A673 (cell line): Measurements from ENCODE around the gene ATCAY. TPM values are rescaled to one million over a fixed set of nuclear protein-coding genes. Genes with fewer than 3 reads are reported as not detected.

Experiments
- BruUV-seq: library from RNA; stranded (reverse); fragments of 400-500 nt; replicated peaks from 2 replicates; lab custom pipeline; 2021; lab: Mats Ljungman, UMichigan
- CTCF ChIA-PET: fragments of 300-600 bp; sonication (Branson Sonifier 250); formaldehyde crosslinking; loops from one replicate; lab custom pipeline; 2022; ENCODE audit warnings: antibody characterized with exemption; lab: Charles Lee
- POLR2A ChIA-PET: fragments of 300-600 bp; sonication (Branson Sonifier 250); formaldehyde crosslinking; loops from one replicate; lab custom pipeline; 2022; ENCODE audit warnings: antibody characterized with exemption; ENCODE audit not compliant: low non-redundant PET; lab: Charles Lee
- DNase-seq: peaks from one replicate; pipeline ENCODE4 v3.0.0-alpha.2; 2015; ENCODE audit warnings: low spot score
- H3K27ac ChIP-seq: fragments of 200-600 bp; sonication (generic); 2 replicates; pipeline ENCODE4 v1.5.1; 2016; ENCODE audit warnings: mixed run types, low read depth, mild to moderate bottlenecking, mixed read lengths, antibody characterized with exemption, low read length; ENCODE audit not compliant: poor library complexity, severe bottlenecking
- H3K27me3 ChIP-seq: fragments of 200-600 bp; sonication (generic); replicated peaks from 2 replicates; pipeline ENCODE4 v1.6.1; 2017; ENCODE audit warnings: mixed run types, low read depth, mild to moderate bottlenecking, mixed read lengths, antibody characterized with exemption, low read length; ENCODE audit not compliant: insufficient read depth, poor library complexity
- H3K36me3 ChIP-seq: fragments of 200-600 bp; sonication (generic); 2 replicates; pipeline ENCODE4 v1.6.1; 2016; ENCODE audit warnings: mixed run types, mild to moderate bottlenecking, mixed read lengths, antibody characterized with exemption, low read length; ENCODE audit not compliant: insufficient read depth, poor library complexity, severe bottlenecking
- H3K4me1 ChIP-seq: fragments of 200-600 bp; sonication (generic); 2 replicates; pipeline ENCODE4 v1.6.1; 2017; ENCODE audit warnings: mixed run types, mild to moderate bottlenecking, mixed read lengths, antibody characterized with exemption, low read length; ENCODE audit not compliant: insufficient read depth, poor library complexity, severe bottlenecking
- H3K4me3 ChIP-seq: fragments of 200-600 bp; sonication (generic); 2 replicates; pipeline ENCODE4 v1.5.1; 2016; ENCODE audit warnings: low read depth, mixed run types, mild to moderate bottlenecking, mixed read lengths, low read length; ENCODE audit not compliant: poor library complexity, severe bottlenecking
- H3K9me3 ChIP-seq: fragments of 200-600 bp; sonication (generic); 2 replicates; pipeline ENCODE4 v1.6.1; 2016; ENCODE audit warnings: mixed run types, low read depth, mild to moderate bottlenecking, mixed read lengths, antibody characterized with exemption, low read length; ENCODE audit not compliant: poor library complexity, severe bottlenecking
- EZH2 ChIP-seq: fragments of 200-600 bp; sonication (generic); IDR thresholded peaks from 2 replicates; pipeline ENCODE4 v1.6.1; 2017; ENCODE audit warnings: borderline replicate concordance, low read depth, mild to moderate bottlenecking, mixed read lengths, antibody characterized with exemption, low read length; ENCODE audit not compliant: poor library complexity, severe bottlenecking
- intact Hi-C: fragments of 100-400 bp; cut with micrococcal nuclease; formaldehyde crosslinking; loops from one replicate; pipeline ENCODE4 v1.10.0; 2022; ENCODE audit not compliant: unreplicated experiment
- total RNA-seq: library from RNA; stranded (reverse); gene quantifications from 2 replicates; pipeline ENCODE4 v1.2.3, GENCODE V29; 2021
- TF ChIP-seq, protein P1 (sequence below): fragments of 300-800, 200-600 bp; sonication (generic); conservative IDR thresholded peaks from 2 replicates; pipeline ENCODE4 v1.5.1; 2017; ENCODE audit warnings: low read depth, mild to moderate bottlenecking, antibody characterized with exemption, low read length, moderate library complexity, mixed read lengths

ATCAY gene
- total RNA-seq, 1 experiment from 2014 or later = 0.95 TPM

DNA sequence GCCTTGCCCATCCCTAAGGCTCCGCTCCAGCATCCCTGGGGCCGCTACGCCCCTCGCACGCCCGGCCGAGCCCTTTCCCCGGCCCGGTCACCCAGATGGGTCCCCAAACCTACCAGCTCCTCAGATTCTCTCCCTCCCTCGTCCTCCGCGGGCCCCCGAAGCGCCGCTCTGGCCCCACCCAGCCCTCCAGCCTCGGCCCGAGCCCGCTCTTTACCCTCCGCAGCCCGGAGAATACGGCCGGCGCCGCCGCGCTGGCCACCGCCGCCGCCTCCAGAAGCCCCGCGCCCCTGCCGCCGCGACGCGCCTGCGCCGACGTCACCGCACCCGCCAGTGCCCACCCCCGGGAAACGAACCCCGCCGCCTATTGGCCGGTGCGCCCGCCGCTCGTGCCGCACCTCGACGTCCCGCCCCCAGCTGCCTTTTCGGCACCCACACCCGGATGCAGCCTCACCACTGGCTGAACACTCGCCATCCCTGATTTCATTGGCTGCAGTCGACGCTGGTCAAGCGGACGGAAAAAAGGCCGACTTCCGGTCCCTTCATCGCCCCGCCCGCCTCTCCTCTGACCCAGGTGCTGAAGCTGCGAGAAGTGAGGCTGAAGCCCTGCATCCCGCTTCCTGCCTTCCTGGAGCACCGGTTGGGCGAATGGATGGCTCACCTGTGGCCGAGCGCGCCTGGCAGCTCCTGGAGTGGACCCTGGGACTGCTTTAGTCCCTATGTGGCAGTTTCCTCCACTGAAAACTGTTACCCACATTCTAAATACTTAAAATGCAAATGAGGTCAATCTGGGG is 90.5 kb downstream of the ATCAY start, which contains the start of gene DAPK3:
Gene DAPK3, minus strand, starts transcription at position 292 of the 791 bp plus-strand sequence. CDS start 1,364 bp downstream, outside the sequence.
- intact Hi-C loops = no loop called here
- ChIA-PET POLR2A (interaction anchor here (0.5 to 0.6 kb wide), 2 partner anchors 10 to 37 kb away, joined by 4 to 5 read pairs; partner anchors contain the start of gene PIAS4), CTCF (no interaction called here)
- Histone ChIP-seq H3K4me1 (peaks cover 20% of the 10 kb centered on the region), H3K4me3 (peak within 1 kb of the TSS; percentile 93), H3K36me3 (peaks cover 32% of the 10 kb centered on the region), H3K27ac (peak within 1 kb of the TSS; percentile 94), H3K27me3 (no peaks in the 10 kb centered on the region), H3K9me3 (no peaks in the 10 kb centered on the region)
- TF ChIP-seq EZH2 = no peak
- TF ChIP-seq, protein P1, sequence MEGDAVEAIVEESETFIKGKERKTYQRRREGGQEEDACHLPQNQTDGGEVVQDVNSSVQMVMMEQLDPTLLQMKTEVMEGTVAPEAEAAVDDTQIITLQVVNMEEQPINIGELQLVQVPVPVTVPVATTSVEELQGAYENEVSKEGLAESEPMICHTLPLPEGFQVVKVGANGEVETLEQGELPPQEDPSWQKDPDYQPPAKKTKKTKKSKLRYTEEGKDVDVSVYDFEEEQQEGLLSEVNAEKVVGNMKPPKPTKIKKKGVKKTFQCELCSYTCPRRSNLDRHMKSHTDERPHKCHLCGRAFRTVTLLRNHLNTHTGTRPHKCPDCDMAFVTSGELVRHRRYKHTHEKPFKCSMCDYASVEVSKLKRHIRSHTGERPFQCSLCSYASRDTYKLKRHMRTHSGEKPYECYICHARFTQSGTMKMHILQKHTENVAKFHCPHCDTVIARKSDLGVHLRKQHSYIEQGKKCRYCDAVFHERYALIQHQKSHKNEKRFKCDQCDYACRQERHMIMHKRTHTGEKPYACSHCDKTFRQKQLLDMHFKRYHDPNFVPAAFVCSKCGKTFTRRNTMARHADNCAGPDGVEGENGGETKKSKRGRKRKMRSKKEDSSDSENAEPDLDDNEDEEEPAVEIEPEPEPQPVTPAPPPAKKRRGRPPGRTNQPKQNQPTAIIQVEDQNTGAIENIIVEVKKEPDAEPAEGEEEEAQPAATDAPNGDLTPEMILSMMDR = no peak
- BruUV-seq = no TSS peak
- peak; percentile 97 for DNase-seq

DNA sequence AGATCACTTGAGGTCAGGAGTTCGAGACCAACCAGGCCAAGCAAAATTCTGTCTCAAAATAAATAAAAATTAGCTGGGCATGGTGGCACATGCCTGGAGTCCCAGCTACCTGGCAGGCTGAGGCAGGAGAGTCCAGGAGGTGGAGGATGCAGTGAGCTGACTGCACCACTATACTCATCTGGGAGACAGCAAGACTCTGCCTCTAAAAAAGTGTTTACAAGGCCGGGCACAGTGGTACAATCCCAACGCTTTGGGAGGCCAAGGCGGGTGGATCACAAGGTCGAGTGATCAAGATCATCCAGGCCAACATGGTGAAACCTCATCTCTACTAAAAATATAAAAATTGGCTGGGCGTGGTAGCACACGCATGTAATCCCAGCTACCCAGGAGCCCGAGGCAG is 94.7 kb downstream of the ATCAY start:
- no TSS peak for BruUV-seq
- ChIA-PET CTCF (no interaction called here), POLR2A (no interaction called here)
- Histone ChIP-seq H3K4me1 (no peaks in the 10 kb centered on the region), H3K27me3 (no peaks in the 10 kb centered on the region), H3K9me3 (no peaks in the 10 kb centered on the region), H3K27ac (no peak overlapping the region), H3K36me3 (peaks cover 52% of the 10 kb centered on the region), H3K4me3 (no peak overlapping the region)
- TF ChIP-seq EZH2 = no peak
- TF ChIP-seq, protein P1 = no peak
- intact Hi-C loops = no loop called here
- no peak for DNase-seq

DNA sequence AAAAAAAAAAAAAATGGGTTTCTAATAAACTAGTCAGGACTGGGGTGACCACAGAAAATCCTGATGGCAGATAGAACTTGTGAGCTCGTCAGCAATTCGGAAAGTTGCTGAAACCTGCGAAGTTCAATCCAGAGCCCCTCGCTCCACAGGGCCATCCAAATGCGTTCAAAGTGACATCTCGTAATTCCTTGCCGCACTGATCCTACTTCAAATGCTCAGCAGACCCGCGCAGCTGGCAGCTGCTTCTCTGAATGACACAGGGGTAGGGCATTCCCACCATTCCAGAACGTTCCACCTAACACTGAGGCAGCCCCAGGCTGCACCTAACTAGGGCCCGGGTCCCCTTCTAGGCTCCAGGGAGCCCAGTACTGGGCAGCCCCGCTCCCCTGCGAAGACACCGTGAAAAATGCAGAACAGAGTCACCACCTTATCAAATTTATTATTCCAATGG is 95.2 kb downstream of the ATCAY start:
- intact Hi-C loops = no loop called here
- H3K27me3 ChIP-seq = no peaks in the 10 kb centered on the region
- TF ChIP-seq, protein P1 = no peak
- TF ChIP-seq EZH2 = no peak
- POLR2A ChIA-PET = interaction anchor here (0.6 kb wide), 1 partner anchor 10 kb away, joined by 11 read pairs; the partner anchor contains the start of gene EEF2
- H3K4me3 ChIP-seq = no peak overlapping the region
- H3K9me3 ChIP-seq = no peaks in the 10 kb centered on the region
- no peaks in the 10 kb centered on the region for H3K4me1 ChIP-seq
- no TSS peak for BruUV-seq
- peaks cover 58% of the 10 kb centered on the region for H3K36me3 ChIP-seq
- DNase-seq = no peak
- CTCF ChIA-PET = no interaction called here
- no peak overlapping the region for H3K27ac ChIP-seq
